HG02973 (cell line): ENCODE measurements around the gene MED27.
"Not testable (repeated sequence)": the region's sequence is repeated elsewhere in the genome, so short reads cannot be mapped to it uniquely, and the experiment has no call there.

ENCODE experiments used
- ATAC-seq: cut with Tn5 transposase; IDR thresholded peaks from one replicate; pipeline ENCODE4 v1.9.1; 2021; ENCODE audit warnings: moderate library complexity; ENCODE audit not compliant: unreplicated experiment

MED27 gene

GRCh38 chr9:132020820-132021510 is 58.7 kb downstream of the MED27 start:
- ATAC-seq: no peak

DNA sequence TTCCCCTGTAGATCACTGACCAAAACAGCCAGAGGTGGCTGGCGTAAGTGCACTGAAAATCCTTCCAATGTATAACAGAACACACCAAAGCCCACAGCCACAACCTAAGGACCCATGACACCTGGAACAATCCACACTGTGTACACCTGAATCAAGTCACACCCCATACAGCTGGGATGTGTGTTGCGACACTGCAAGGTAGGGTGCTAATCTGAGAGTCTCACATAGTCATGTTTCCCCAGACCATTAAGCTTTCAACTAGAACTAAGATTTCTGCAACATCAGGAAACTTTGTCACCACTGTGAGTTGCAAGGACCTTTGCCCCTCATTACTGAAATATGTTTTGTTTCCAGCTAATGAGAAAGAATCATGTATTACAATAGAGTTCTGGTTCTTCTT is 59.4 kb downstream of the MED27 start:
- no peak for ATAC-seq

DNA sequence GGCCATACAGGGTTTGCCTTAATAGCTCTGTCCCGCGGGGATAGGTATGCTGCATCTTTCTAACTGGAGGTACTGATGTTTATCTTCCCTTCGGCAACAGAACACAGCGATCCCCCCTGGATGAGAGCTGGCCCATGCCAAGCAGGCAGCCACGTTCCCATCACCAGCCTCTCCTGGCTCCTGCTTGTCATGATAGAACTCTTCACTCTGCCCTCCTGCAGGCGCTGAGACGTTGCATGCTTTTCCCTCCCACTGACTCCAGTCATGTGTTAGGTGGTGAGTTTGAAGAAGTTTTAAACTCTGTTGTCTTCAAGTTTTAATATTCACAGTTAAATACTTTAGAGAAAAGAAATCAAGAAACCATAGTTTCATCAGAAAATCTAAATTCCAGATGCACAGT is 60.0 kb downstream of the MED27 start:
- ATAC-seq: no peak

GRCh38 chr9:132018957-132019405 is 60.7 kb downstream of the MED27 start:
- ATAC-seq: no peak

- ATAC-seq: no peak
Measured at GRCh38 chr9:132016456-132016855, 63.2 kb downstream of the MED27 start.

DNA sequence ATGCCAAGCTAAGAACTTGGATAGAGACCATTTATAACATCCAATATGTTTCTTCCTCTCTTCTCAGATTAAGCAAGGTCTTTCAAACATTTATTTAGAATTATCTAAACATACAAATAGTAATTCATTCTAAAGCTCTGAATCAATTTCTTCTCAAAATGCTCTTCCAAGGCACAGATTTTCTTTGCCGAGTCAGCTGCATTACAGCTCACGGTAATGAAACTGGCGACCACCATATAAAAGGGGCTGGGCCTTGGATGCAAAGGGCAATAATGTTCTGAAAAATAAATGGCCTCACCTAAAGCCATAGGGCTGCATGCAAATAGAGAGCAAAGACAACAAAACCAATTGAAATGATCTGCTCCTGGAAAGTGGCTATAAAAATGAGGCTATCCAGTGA is 63.8 kb downstream of the MED27 start:
- ATAC-seq: no peak

DNA sequence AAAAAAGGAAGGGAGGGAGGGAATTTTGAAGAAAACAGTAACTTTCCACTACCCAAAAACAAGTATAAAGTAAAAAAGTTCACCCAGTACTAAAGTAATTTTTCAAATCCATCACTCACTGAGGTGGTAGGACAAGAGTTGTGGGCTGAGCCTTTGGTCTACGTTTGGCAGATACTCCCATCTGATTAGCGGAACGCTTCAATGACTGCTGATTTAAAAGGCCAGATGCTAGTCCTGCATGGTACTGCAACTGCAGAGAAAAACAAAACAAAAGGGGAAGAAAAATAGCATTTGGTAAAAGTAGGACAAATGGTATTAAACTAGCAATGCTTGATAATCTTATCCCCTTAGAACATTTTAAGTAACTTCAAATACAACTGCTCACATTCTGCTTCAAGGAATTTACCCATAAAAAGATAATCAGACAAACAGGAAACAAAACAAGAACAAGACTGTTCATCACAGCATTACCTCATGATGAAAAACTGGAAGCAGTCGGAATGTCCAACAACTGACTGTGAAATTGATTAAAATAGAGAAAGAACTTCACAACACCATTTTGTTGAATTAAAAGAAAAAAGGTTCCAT is 65.4 kb downstream of the MED27 start:
- no peak for ATAC-seq

DNA sequence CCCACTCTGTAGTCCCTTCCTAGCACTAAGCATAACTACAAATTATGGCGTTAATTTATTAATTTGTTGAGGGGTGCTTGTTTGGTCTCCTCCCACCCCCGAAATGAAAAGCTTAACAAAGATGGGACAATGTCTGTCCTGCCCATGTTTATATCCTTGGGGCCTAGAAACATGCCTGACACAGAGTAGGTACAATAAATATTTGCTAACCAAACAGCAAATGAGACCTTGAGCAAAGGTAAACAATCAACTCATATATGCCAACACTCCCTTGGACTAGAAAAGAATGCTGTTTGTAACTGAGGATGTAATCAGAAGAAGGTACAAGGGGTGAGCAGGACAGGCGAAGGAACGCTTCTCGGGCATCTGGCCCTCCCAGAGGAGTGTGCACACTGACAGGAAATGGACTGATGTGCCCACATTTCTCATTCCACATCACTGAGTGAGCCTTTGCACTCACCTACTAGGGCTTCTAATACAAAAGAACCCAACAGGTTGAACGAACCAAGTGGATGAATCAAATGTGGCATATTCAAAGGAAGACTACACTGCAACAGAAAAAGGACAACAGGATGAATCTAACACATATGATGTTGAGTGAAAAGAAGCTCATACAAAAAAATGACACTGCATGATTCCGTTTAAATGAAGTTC is 66.8 kb downstream of the MED27 start:
- ATAC-seq: no peak

DNA sequence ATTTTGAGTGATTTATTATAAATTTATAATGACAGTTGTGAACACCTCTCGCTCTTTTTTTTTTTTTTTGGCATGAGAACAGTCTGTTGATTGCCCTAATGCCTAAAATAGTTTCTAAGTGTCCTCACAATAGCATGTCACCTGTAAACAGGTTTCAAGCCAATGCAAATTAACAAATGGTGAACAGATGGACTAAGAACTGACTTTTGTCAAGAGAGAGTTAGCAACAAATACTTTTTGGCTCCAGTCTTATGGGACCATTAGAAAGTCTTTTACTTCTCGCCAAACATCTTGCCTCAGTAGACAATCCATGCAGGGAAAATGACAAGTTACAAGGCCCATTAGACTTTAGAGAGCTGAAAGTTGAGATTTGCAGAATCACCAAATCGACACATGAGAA is 67.8 kb downstream of the MED27 start:
- ATAC-seq: no peak

GRCh38 chr9:132011309-132011708 is 68.4 kb downstream of the MED27 start:
- no peak for ATAC-seq

- not testable (repeated sequence) for ATAC-seq
Measured at GRCh38 chr9:132010201-132010600, 69.5 kb downstream of the MED27 start.

DNA sequence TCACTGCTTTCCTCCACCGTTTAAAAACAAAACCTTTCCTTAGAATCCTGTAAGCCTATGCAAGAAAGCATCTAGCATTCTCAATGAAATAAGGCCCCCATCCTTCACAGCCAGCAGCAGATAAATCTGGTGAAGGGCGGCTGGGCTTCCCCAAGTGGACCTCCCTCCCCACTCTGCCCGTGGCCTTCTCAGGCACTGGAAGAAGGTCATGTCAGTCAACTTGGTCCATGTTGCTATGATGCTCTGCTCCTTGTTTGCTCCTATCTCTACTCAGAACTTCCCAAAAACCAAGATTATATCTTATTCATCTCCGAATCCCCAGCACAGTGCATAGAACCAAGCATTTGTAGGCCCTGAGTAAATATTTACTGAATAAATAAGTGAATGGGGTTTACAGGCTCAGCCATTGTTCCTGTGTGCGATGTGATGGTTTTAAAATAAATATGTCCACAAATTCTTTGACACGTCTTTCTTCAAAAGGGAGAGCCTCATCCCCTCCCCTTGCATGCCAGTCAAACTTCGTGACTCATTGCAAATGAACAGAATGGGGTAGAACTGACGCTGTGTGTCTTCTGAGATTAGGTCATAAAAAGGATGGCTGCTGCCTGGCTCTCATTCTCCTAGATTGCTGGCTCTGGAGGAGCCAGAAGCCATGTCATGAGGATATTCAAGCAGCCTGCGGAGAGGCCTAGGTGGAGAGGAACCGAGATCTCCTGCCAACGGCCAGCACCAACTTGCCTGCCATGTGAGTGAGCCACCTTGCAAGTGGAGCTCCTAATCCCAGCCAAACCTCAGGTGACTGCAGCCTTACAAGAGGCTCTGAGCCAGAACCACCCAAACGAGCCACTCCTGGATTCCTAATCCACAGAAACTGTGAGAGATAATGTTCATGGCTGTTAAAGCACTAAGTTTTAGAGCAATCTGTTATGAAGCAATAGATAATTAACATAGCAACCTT is 70.5 kb downstream of the MED27 start:
- ATAC-seq: no peak

DNA sequence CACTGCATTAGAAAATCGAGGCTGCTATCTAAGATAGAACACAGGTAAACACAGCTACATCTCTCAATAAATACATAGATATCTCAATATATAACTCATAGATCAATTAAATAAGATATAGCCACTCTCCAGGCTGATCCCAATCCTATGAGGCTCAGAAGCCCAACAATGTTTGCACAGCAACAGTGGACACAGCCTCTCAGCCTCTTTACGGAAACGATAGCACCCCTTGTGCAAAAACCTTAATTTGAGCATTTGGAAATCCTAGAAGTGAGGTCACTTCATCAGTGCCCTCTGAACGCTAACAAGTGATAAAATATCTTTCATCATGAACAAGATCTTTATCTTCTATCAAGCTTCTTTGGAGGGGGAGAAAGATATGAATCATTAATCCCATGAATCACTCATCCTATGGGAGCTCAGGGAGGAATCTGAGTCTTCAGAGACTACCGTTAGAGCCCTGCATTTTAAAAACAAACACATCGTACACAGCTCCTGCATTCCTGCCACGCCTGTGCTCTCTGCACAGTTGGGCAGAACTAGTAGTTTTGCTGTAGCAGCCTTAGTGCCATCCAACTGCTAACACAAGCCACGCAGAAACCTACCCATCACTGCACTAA is 71.4 kb downstream of the MED27 start:
- no peak for ATAC-seq

DNA sequence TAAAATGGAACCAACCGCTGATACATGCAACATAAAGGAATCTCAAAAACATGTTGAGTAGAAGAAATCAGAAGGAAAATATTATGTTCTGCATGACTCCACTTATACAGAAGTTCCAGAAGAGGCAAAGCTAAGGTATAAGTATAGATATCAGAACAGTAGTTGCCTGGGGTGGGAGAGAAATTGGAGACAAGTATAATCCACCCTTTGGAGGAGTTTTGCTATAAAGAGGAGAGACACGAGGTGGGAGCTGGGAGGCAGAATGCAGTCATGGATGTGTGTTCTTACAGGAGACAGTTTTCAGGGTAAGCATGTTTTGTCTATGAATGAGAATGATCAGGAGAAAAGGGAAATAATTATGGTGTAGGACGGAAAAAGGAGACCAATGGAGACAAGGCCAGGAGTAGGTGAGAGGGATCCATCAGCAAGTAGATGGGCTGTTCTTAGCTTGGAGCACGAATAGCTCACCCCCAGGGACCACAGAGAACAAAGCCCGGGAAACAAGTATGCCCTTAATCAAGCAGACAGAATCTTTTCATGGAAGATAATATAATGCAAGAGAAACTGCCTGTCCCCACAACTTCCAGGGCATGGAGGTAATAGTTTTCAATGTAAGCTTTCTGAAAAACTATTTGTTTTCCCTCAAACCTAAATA is 72.2 kb downstream of the MED27 start:
- no peak for ATAC-seq

GRCh38 chr9:132006677-132007370 is 72.8 kb downstream of the MED27 start:
- peak; percentile 77 for ATAC-seq

- ATAC-seq: no peak
Measured at GRCh38 chr9:132005899-132006298, 73.8 kb downstream of the MED27 start.

- ATAC-seq: no peak
Measured at GRCh38 chr9:132004323-132004722, 75.3 kb downstream of the MED27 start.

DNA sequence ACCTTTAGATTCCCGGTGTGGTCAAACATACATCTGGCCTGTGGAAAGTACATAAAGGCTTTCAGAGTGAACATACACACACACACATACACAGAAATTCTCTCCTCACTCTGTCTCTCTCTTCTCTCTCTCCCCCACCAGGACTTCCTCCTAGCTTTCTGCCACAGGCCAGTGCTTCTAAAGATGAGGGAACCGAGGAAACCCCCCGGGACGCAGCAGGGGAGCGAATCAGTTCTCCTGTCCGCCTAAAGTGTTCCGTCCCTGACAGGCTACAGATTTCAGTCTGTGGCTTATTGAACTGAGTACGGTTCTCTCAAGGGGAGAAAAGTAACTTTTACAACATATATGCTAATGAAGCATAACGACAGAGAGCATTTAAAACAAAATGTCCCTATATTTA is 75.8 kb downstream of the MED27 start:
- ATAC-seq: no peak

GRCh38 chr9:132003319-132003704 is 76.4 kb downstream of the MED27 start:
- ATAC-seq: no peak
